ENCODE data around the gene ARHGEF7.

ARHGEF7 gene

GRCh38 chr13:111282997-111283396, 167.9 kb downstream of the ARHGEF7 start:
- Histone ChIP-seq H3K9me3 (ENCODE audit: insufficient read depth, low read depth, low read length) (no peaks in the 10 kb centered on the region), H3K18ac (ENCODE audit: low read length) (no peak overlapping the region), H3K27me3 (ENCODE audit: insufficient read depth, low read length) (no peaks in the 10 kb centered on the region), H3K79me1 (ENCODE audit: low read length) (no peaks in the 10 kb centered on the region), H3K4me2 (ENCODE audit: low read length) (no peak overlapping the region), H3K4me3 (ENCODE audit: low read depth, low read length) (no peak overlapping the region), H2AFZ (ENCODE audit: insufficient read depth, low read length, poor library complexity) (no peak overlapping the region), H3K14ac (ENCODE audit: low read length) (no peak overlapping the region), H3K27ac (ENCODE audit: low read depth, low read length) (no peak overlapping the region), H3K23ac (ENCODE audit: low read length) (no peak overlapping the region), H4K91ac (ENCODE audit: low read depth, low read length) (no peak overlapping the region), H2BK12ac (ENCODE audit: low read length) (no peak overlapping the region), H3K9ac (ENCODE audit: low read length) (no peak overlapping the region), H3K4me1 (ENCODE audit: control insufficient read depth in 1 of 2, insufficient read depth in 2 of 2, low read length in 2 of 2) (no peaks in the 10 kb centered on the region), H3K4ac (ENCODE audit: low read depth, low read length) (no peak overlapping the region), H3K36me3 (ENCODE audit: control insufficient read depth in 1 of 2, insufficient read depth in 2 of 2, low read length in 2 of 2) (peaks cover 47 to 66% of the 10 kb centered on the region in 2 experiments), H4K8ac (ENCODE audit: low read depth, low read length) (no peak overlapping the region), H2BK5ac (ENCODE audit: low read depth, low read length, poor library complexity) (no peak overlapping the region), H2BK120ac (ENCODE audit: insufficient read depth, low read length, poor library complexity) (no peak overlapping the region), H3K79me2 (ENCODE audit: control insufficient read depth, insufficient read depth, low read length, poor library complexity) (peaks cover 1% of the 10 kb centered on the region), H2AK5ac (ENCODE audit: low read length) (no peak overlapping the region), H4K12ac (ENCODE audit: low read depth, low read length) (no peak overlapping the region)
- DNase-seq: no peak
- WGBS (ENCODE audit: extremely low coverage, insufficient coverage, insufficient read length): no CpG with 5 or more reads among the region's 23 CpGs

- Histone ChIP-seq H2AFZ (ENCODE audit: insufficient read depth, low read length, poor library complexity) (no peak overlapping the region), H3K27me3 (ENCODE audit: insufficient read depth, low read length) (no peaks in the 10 kb centered on the region), H3K4me3 (ENCODE audit: low read depth, low read length) (no peak overlapping the region), H3K4me2 (ENCODE audit: low read length) (no peak overlapping the region), H3K36me3 (ENCODE audit: control insufficient read depth in 1 of 2, insufficient read depth in 2 of 2, low read length in 2 of 2) (peaks cover 49 to 66% of the 10 kb centered on the region in 2 experiments), H3K79me1 (ENCODE audit: low read length) (no peaks in the 10 kb centered on the region), H4K12ac (ENCODE audit: low read depth, low read length) (no peak overlapping the region), H4K91ac (ENCODE audit: low read depth, low read length) (no peak overlapping the region), H4K8ac (ENCODE audit: low read depth, low read length) (no peak overlapping the region), H2BK120ac (ENCODE audit: insufficient read depth, low read length, poor library complexity) (no peak overlapping the region), H3K27ac (ENCODE audit: low read depth, low read length) (no peak overlapping the region), H3K4me1 (ENCODE audit: control insufficient read depth in 1 of 2, insufficient read depth in 2 of 2, low read length in 2 of 2) (no peaks in the 10 kb centered on the region), H3K79me2 (ENCODE audit: control insufficient read depth, insufficient read depth, low read length, poor library complexity) (peaks cover 1% of the 10 kb centered on the region), H3K18ac (ENCODE audit: low read length) (no peak overlapping the region), H2AK5ac (ENCODE audit: low read length) (no peak overlapping the region), H3K14ac (ENCODE audit: low read length) (no peak overlapping the region), H3K9me3 (ENCODE audit: insufficient read depth, low read depth, low read length) (no peaks in the 10 kb centered on the region), H3K23ac (ENCODE audit: low read length) (no peak overlapping the region), H3K9ac (ENCODE audit: low read length) (no peak overlapping the region), H2BK5ac (ENCODE audit: low read depth, low read length, poor library complexity) (no peak overlapping the region), H2BK12ac (ENCODE audit: low read length) (no peak overlapping the region), H3K4ac (ENCODE audit: low read depth, low read length) (no peak overlapping the region)
- no peak for DNase-seq
- WGBS (ENCODE audit: extremely low coverage, insufficient coverage, insufficient read length): no CpG with 5 or more reads among the region's 10 CpGs
Observed at GRCh38 chr13:111283457-111283856, 168.3 kb downstream of the ARHGEF7 start.

GRCh38 chr13:111283991-111284390, 168.9 kb downstream of the ARHGEF7 start:
- Histone ChIP-seq H3K27me3 (ENCODE audit: insufficient read depth, low read length) (no peaks in the 10 kb centered on the region), H3K27ac (ENCODE audit: low read depth, low read length) (no peak overlapping the region), H3K18ac (ENCODE audit: low read length) (no peak overlapping the region), H3K4me2 (ENCODE audit: low read length) (no peak overlapping the region), H4K12ac (ENCODE audit: low read depth, low read length) (no peak overlapping the region), H3K9ac (ENCODE audit: low read length) (no peak overlapping the region), H3K14ac (ENCODE audit: low read length) (no peak overlapping the region), H2BK5ac (ENCODE audit: low read depth, low read length, poor library complexity) (no peak overlapping the region), H3K4me3 (ENCODE audit: low read depth, low read length) (no peak overlapping the region), H3K79me2 (ENCODE audit: control insufficient read depth, insufficient read depth, low read length, poor library complexity) (peaks cover 1% of the 10 kb centered on the region), H2AK5ac (ENCODE audit: low read length) (no peak overlapping the region), H3K4me1 (ENCODE audit: control insufficient read depth in 1 of 2, insufficient read depth in 2 of 2, low read length in 2 of 2) (no peaks in the 10 kb centered on the region), H4K91ac (ENCODE audit: low read depth, low read length) (no peak overlapping the region), H2BK12ac (ENCODE audit: low read length) (no peak overlapping the region), H3K23ac (ENCODE audit: low read length) (no peak overlapping the region), H4K8ac (ENCODE audit: low read depth, low read length) (no peak overlapping the region), H2BK120ac (ENCODE audit: insufficient read depth, low read length, poor library complexity) (no peak overlapping the region), H3K9me3 (ENCODE audit: insufficient read depth, low read depth, low read length) (no peaks in the 10 kb centered on the region), H3K4ac (ENCODE audit: low read depth, low read length) (no peak overlapping the region), H3K79me1 (ENCODE audit: low read length) (no peaks in the 10 kb centered on the region), H2AFZ (ENCODE audit: insufficient read depth, low read length, poor library complexity) (no peak overlapping the region), H3K36me3 (ENCODE audit: control insufficient read depth in 1 of 2, insufficient read depth in 2 of 2, low read length in 2 of 2) (peaks cover 49 to 61% of the 10 kb centered on the region in 2 experiments)
- no peak for DNase-seq
- no CpG with 5 or more reads among the region's 9 CpGs for WGBS (ENCODE audit: extremely low coverage, insufficient coverage, insufficient read length)

GRCh38 chr13:111284565-111284964, 169.5 kb downstream of the ARHGEF7 start:
- no peak overlapping the region for H3K4me2 ChIP-seq (ENCODE audit: low read length)
- no peak overlapping the region for H4K91ac ChIP-seq (ENCODE audit: low read depth, low read length)
- no peaks in the 10 kb centered on the region for H3K27me3 ChIP-seq (ENCODE audit: insufficient read depth, low read length)
- H2AK5ac ChIP-seq (ENCODE audit: low read length): no peak overlapping the region
- no peak overlapping the region for H4K8ac ChIP-seq (ENCODE audit: low read depth, low read length)
- H2BK12ac ChIP-seq (ENCODE audit: low read length): no peak overlapping the region
- H3K4me1 ChIP-seq (ENCODE audit: control insufficient read depth in 1 of 2, insufficient read depth in 2 of 2, low read length in 2 of 2): no peaks in the 10 kb centered on the region
- no peak overlapping the region for H2BK5ac ChIP-seq (ENCODE audit: low read depth, low read length, poor library complexity)
- no peak overlapping the region for H3K4ac ChIP-seq (ENCODE audit: low read depth, low read length)
- H3K23ac ChIP-seq (ENCODE audit: low read length): no peak overlapping the region
- H3K79me2 ChIP-seq (ENCODE audit: control insufficient read depth, insufficient read depth, low read length, poor library complexity): peaks cover 1% of the 10 kb centered on the region
- H3K18ac ChIP-seq (ENCODE audit: low read length): no peak overlapping the region
- H2BK120ac ChIP-seq (ENCODE audit: insufficient read depth, low read length, poor library complexity): no peak overlapping the region
- no peak overlapping the region for H2AFZ ChIP-seq (ENCODE audit: insufficient read depth, low read length, poor library complexity)
- no peak overlapping the region for H3K14ac ChIP-seq (ENCODE audit: low read length)
- peak overlapping the region; percentile 53 for H3K4me3 ChIP-seq (ENCODE audit: low read depth, low read length)
- H3K27ac ChIP-seq (ENCODE audit: low read depth, low read length): no peak overlapping the region
- no CpG with 5 or more reads among the region's 14 CpGs for WGBS (ENCODE audit: extremely low coverage, insufficient coverage, insufficient read length)
- peaks cover 48 to 61% of the 10 kb centered on the region in 2 experiments for H3K36me3 ChIP-seq (ENCODE audit: control insufficient read depth in 1 of 2, insufficient read depth in 2 of 2, low read length in 2 of 2)
- H4K12ac ChIP-seq (ENCODE audit: low read depth, low read length): no peak overlapping the region
- H3K9me3 ChIP-seq (ENCODE audit: insufficient read depth, low read depth, low read length): no peaks in the 10 kb centered on the region
- DNase-seq: no peak
- H3K79me1 ChIP-seq (ENCODE audit: low read length): no peaks in the 10 kb centered on the region
- H3K9ac ChIP-seq (ENCODE audit: low read length): no peak overlapping the region

Data from trophoblast cell (in vitro differentiated cells and primary cell).